IMR-90 (cell line): ENCODE data around the gene SPRED2.

Experiments
- BHLHE40 ChIP-seq: fragments of 150-350 bp; IDR thresholded peaks from 2 replicates; pipeline ENCODE4 v1.6.1; 2016; ENCODE audit warnings: mild to moderate bottlenecking, low read depth, low read length
- CHD1 ChIP-seq: IDR thresholded peaks from 2 replicates; pipeline ENCODE4 v1.6.1; 2012; ENCODE audit warnings: low read depth, low read length, improper control_type of control experiment
- MAZ ChIP-seq: IDR thresholded peaks from 2 replicates; pipeline ENCODE4 v1.6.1; 2012; ENCODE audit warnings: low read depth, mild to moderate bottlenecking, low read length, improper control_type of control experiment, moderate library complexity, borderline replicate concordance
- NFE2L2 ChIP-seq: fragments of 150-350 bp; IDR thresholded peaks from 2 replicates; pipeline ENCODE4 v1.6.1; 2016; ENCODE audit warnings: low read depth, mild to moderate bottlenecking, low read length
- POLR2A ChIP-seq: IDR thresholded peaks from 2 replicates; pipeline ENCODE4 v1.6.1; 2012; ENCODE audit warnings: mild to moderate bottlenecking, low read depth, low read length
- RAD21 ChIP-seq: IDR thresholded peaks from 2 replicates; pipeline ENCODE4 v1.6.1; 2012; ENCODE audit warnings: low read length, improper control_type of control experiment
- RFX5 ChIP-seq: IDR thresholded peaks from 2 replicates; pipeline ENCODE4 v1.8.0; 2012; ENCODE audit warnings: low read depth, mild to moderate bottlenecking, low read length, moderate library complexity
- TF ChIP-seq, protein P1 (sequence below): conservative IDR thresholded peaks from 2 replicates; pipeline ENCODE4 v1.5.1; 2012; ENCODE audit warnings: mild to moderate bottlenecking, low read depth, low read length, improper control_type of control experiment
- TF ChIP-seq, protein P2 (sequence below): fragments of 150-350 bp; IDR thresholded peaks from 2 replicates; pipeline ENCODE4 v1.6.1; 2016; ENCODE audit warnings: low read depth, mild to moderate bottlenecking, low read length, moderate library complexity, borderline replicate concordance

DNA sequence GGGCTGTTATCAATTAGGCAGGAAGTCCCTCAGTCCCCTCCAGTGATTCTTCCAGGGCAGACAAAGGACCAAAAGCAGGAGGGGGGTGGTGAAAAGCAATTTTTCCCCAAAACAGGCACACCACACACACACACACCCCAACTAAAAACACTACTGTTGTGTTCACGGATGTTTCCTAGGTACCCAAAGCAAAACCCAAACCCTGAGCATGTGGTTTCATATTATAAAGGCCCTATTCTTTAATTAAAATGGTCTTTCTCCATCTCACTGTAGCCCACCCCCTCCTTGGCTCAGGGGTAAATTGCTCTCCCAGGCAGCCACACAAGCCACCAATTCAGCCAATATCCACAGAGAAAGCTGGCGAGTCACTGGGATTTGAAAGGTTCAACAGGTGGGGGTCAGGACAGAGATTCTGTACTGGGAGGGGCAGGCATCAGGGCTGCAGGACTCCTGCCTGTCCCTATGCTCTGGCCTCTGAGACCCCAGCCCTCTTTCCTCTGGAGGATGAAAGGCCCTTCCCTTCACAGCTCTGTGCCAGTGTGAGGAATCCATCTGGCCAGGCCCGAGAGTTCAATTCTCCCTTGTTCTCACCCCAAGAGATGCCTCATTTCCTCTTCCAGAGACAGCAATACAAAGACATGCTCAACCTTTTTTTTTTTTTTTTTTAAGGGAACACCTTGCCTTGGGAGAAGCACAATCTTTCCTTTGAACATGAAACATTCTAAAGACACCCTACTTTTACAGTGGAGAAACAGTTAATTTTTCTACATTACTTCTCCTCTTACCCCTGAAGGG lies 43.6 kb downstream of the SPRED2 start:
- TF ChIP-seq, protein P1, sequence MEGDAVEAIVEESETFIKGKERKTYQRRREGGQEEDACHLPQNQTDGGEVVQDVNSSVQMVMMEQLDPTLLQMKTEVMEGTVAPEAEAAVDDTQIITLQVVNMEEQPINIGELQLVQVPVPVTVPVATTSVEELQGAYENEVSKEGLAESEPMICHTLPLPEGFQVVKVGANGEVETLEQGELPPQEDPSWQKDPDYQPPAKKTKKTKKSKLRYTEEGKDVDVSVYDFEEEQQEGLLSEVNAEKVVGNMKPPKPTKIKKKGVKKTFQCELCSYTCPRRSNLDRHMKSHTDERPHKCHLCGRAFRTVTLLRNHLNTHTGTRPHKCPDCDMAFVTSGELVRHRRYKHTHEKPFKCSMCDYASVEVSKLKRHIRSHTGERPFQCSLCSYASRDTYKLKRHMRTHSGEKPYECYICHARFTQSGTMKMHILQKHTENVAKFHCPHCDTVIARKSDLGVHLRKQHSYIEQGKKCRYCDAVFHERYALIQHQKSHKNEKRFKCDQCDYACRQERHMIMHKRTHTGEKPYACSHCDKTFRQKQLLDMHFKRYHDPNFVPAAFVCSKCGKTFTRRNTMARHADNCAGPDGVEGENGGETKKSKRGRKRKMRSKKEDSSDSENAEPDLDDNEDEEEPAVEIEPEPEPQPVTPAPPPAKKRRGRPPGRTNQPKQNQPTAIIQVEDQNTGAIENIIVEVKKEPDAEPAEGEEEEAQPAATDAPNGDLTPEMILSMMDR = no peak
- TF ChIP-seq POLR2A (no peak), RFX5 (no peak), RAD21 (no peak), CHD1 (no peak), NFE2L2 (no peak), MAZ (no peak), BHLHE40 (no peak)
- TF ChIP-seq, protein P2, sequence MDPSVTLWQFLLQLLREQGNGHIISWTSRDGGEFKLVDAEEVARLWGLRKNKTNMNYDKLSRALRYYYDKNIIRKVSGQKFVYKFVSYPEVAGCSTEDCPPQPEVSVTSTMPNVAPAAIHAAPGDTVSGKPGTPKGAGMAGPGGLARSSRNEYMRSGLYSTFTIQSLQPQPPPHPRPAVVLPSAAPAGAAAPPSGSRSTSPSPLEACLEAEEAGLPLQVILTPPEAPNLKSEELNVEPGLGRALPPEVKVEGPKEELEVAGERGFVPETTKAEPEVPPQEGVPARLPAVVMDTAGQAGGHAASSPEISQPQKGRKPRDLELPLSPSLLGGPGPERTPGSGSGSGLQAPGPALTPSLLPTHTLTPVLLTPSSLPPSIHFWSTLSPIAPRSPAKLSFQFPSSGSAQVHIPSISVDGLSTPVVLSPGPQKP = no peak
